ENCODE results near the gene PAQR4.

- TF ChIP-seq CTCF (IDR thresholded peaks at IDR 0.05) = no peak
- TF ChIP-seq POLR2A (IDR thresholded peaks at IDR 0.05) = no peak
Measured at GRCh38 chr16:2929693-2930092, 39.5 kb upstream of the PAQR4 start.

Measured in body of pancreas (tissue), 4 donors.